Measurements from ENCODE around the gene PALM2AKAP2. TPM values are rescaled to one million over a fixed set of nuclear protein-coding genes. Genes with fewer than 3 reads are reported as not detected.
A peak's percentile ranks its signal among the peaks of the same experiment; 100 is the strongest.
"Not testable (repeated sequence)": the region's sequence is repeated elsewhere in the genome, so short reads cannot be mapped to it uniquely, and the experiment has no call there.

The PALM2AKAP2 gene
- total and polyA plus RNA-seq, 8 donors: 22.9 to 29.6 (median 26.7) TPM

DNA sequence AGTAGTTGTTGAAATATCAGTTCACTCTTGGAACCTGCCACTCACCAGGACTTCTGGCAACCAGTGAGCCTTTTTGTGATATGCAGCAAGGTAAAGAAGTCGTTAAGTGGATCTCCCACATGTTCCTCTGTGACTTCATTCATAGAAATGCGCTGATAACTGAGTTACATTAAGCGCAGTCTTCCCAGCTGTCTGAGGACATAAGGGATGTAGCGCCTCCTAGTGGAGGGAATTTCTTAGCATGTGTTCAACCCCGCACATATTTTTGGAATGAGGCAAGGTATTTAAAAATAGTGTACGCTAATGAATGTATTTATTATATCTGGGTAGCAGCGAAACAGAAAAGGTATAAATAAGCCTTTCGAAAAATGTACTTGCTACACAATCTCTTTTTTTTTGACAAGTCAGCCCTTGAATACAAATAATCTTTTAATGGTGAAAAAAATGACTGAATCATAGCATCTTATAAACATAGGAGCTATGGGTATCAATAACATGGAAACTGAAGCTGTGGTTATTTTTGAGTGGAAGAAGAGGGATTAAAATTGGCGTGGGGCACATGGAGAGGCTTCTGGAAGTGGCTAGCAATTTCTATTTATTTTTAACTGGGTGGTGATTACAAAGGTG lies 38.0 kb downstream of the PALM2AKAP2 start:
- ATAC-seq (peak; percentile 95), DNase-seq (peak in 3 of 4 donors; percentile 44 to 96 (median 93))
- peak overlapping the region in 1 of 2 donors; percentile 34 for H3K27ac ChIP-seq
- no peaks in the 10 kb centered on the region for H3K36me3 ChIP-seq
- TF ChIP-seq, protein P1, sequence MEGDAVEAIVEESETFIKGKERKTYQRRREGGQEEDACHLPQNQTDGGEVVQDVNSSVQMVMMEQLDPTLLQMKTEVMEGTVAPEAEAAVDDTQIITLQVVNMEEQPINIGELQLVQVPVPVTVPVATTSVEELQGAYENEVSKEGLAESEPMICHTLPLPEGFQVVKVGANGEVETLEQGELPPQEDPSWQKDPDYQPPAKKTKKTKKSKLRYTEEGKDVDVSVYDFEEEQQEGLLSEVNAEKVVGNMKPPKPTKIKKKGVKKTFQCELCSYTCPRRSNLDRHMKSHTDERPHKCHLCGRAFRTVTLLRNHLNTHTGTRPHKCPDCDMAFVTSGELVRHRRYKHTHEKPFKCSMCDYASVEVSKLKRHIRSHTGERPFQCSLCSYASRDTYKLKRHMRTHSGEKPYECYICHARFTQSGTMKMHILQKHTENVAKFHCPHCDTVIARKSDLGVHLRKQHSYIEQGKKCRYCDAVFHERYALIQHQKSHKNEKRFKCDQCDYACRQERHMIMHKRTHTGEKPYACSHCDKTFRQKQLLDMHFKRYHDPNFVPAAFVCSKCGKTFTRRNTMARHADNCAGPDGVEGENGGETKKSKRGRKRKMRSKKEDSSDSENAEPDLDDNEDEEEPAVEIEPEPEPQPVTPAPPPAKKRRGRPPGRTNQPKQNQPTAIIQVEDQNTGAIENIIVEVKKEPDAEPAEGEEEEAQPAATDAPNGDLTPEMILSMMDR (IDR thresholded peaks at IDR 0.05): peak; percentile 62 to 80
- no peaks in the 10 kb centered on the region for H3K27me3 ChIP-seq
- H3K4me3 ChIP-seq: no peak overlapping the region
- H3K9me3 ChIP-seq: no peaks in the 10 kb centered on the region
- H3K4me1 ChIP-seq: no peaks in the 10 kb centered on the region
- intact Hi-C loops (cut with DNase I): loop anchor here in 1 of 2 donors (10.0 kb wide), 1 partner anchor 243 kb away; no protein-coding TSS in a partner anchor

DNA sequence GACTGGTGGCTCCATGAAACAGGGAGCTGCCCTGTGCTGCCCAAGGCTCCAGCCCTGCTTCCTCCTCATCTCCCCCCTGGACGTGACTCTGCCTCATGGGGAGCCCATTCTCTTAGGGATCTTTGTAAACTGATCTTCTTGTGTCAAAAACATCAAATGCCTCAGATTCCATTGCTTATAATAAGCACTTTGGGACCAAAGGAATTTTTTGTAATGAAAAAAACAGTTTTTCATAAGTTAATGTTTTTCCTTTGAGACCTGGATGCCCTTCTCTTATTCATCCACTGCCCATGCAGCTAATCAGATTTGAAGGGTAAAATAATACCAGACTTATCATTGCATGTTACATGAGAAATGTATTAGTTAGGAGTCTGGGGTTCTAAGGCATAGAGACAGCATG lies 41.7 kb downstream of the PALM2AKAP2 start:
- TF ChIP-seq, protein P1 (IDR thresholded peaks at IDR 0.05): no peak
- Histone ChIP-seq H3K36me3 (no peaks in the 10 kb centered on the region), H3K9me3 (no peaks in the 10 kb centered on the region), H3K4me3 (no peak overlapping the region), H3K27ac (no peak overlapping the region), H3K27me3 (no peaks in the 10 kb centered on the region), H3K4me1 (no peaks in the 10 kb centered on the region)
- intact Hi-C loops (cut with DNase I): no loop called here
- no peak for ATAC-seq
- DNase-seq: no peak

DNA sequence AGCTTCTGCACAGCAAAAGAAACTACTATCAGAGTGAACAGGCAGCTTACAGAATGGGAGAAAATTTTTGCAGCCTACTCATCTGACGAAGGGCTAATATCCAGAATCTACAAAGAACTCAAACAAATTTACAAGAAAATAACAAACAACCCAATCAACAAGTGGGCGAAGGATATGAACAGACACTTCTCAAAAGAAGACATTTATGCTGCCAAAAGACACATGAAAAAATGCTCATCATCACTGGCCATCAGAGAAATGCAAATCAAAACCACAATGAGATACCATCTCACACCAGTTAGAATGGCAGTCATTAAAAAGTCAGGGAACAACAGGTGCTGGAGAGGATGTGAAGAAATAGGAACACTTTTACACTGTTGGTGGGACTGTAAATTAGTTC lies 45.4 kb downstream of the PALM2AKAP2 start:
- H3K27ac ChIP-seq; H3K27me3 ChIP-seq; ATAC-seq; intact Hi-C loops (cut with DNase I); H3K4me1 ChIP-seq; H3K36me3 ChIP-seq; DNase-seq; H3K4me3 ChIP-seq; H3K9me3 ChIP-seq: not testable (repeated sequence)

DNA sequence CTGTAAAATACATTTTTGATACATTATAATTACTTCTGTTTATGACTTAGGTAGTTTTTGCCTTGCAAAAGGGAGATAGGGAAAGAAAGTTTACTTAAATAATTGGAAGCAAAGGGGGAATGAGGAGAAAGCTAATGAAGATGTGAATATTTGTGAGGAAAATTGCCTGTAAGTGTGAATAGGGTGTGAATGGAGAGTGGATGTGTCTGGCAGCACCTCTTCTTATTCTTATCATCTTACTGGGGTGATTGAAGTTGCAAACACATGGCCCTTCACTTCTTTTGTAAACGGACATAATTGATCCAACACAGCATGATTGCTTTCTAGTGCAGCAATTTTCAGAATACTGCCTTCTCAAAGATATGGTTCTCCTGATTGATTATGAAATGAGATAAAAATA lies 46.6 kb downstream of the PALM2AKAP2 start:
- Histone ChIP-seq H3K4me3 (no peak overlapping the region), H3K4me1 (no peaks in the 10 kb centered on the region), H3K36me3 (no peaks in the 10 kb centered on the region), H3K9me3 (no peaks in the 10 kb centered on the region), H3K27me3 (no peaks in the 10 kb centered on the region), H3K27ac (no peak overlapping the region)
- ATAC-seq (no peak), DNase-seq (no peak)
- intact Hi-C loops (cut with DNase I): no loop called here
- TF ChIP-seq, protein P1 (IDR thresholded peaks at IDR 0.05): no peak

DNA sequence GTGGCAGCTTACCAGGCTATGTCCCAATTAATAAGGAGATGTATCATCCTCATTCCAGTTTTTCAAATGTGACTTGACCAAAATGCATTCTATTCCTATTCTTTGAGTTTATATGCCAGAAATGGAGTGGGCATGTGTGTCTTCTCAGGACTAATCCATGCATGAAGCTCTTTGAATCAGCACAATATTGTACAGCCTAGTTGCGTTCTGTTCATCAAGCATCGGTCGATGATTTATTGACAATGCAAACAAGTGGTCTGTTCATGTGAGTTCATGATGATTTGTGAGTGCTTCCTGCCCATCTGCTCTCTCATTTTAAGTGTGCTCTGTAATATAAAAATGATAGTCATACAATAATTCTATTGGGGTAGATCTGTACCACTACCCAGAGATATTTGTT lies 48.3 kb downstream of the PALM2AKAP2 start:
- H3K27ac ChIP-seq: no peak overlapping the region
- no peaks in the 10 kb centered on the region for H3K4me1 ChIP-seq
- no peak for DNase-seq
- H3K4me3 ChIP-seq: no peak overlapping the region
- H3K27me3 ChIP-seq: no peaks in the 10 kb centered on the region
- no peaks in the 10 kb centered on the region for H3K36me3 ChIP-seq
- H3K9me3 ChIP-seq: no peaks in the 10 kb centered on the region
- TF ChIP-seq, protein P1 (IDR thresholded peaks at IDR 0.05): no peak
- ATAC-seq: no peak
- intact Hi-C loops (cut with DNase I): no loop called here
